Activated CD4-positive, alpha-beta T cell treated with anti-CD3 and anti-CD28 coated beads, Interleukin-2, Interleukin-6, amounts not matched to agents 100 ng/mL and 50 ng/mL, durations not matched to agents 16 hours and 8 hours (primary cell): ENCODE measurements around the gene NTRK3.

ENCODE experiments used
- DNase-seq: peaks from one replicate; pipeline ENCODE4 v3.0.0-alpha.2; 2020

The NTRK3 gene

GRCh38 chr15:87971076-87971475, 285.5 kb downstream of the NTRK3 start:
- DNase-seq, result no peak

GRCh38 chr15:87967951-87968350, 288.6 kb downstream of the NTRK3 start:
- DNase-seq, result no peak

- DNase-seq, result no peak
Observed at GRCh38 chr15:87965304-87965703, 291.2 kb downstream of the NTRK3 start.

- DNase-seq, result no peak
Observed at GRCh38 chr15:87962428-87962827, 294.1 kb downstream of the NTRK3 start.

GRCh38 chr15:87961851-87962420, 294.6 kb downstream of the NTRK3 start:
- DNase-seq, result no peak

GRCh38 chr15:87959662-87960061, 296.9 kb downstream of the NTRK3 start:
- DNase-seq, result no peak

- DNase-seq, result no peak
Observed at GRCh38 chr15:87959080-87959479, 297.5 kb downstream of the NTRK3 start.

GRCh38 chr15:87955284-87955909, 301.1 kb downstream of the NTRK3 start:
- DNase-seq, result no peak

- DNase-seq, result no peak
Observed at GRCh38 chr15:87954793-87955192, 301.7 kb downstream of the NTRK3 start.

GRCh38 chr15:87952736-87953287, 303.7 kb downstream of the NTRK3 start:
- DNase-seq, result no peak

GRCh38 chr15:87949575-87950223, 306.8 kb downstream of the NTRK3 start:
- DNase-seq, result no peak

GRCh38 chr15:87949151-87949574, 307.4 kb downstream of the NTRK3 start:
- DNase-seq, result no peak

GRCh38 chr15:87947560-87947959, 309.0 kb downstream of the NTRK3 start:
- no peak for DNase-seq

GRCh38 chr15:87945246-87945645, 311.3 kb downstream of the NTRK3 start:
- no peak for DNase-seq

- no peak for DNase-seq
Observed at GRCh38 chr15:87944691-87945090, 311.8 kb downstream of the NTRK3 start.

- no peak for DNase-seq
Observed at GRCh38 chr15:87944050-87944449, 312.5 kb downstream of the NTRK3 start.

- DNase-seq, result no peak
Observed at GRCh38 chr15:87943626-87944025, 312.9 kb downstream of the NTRK3 start.

- DNase-seq, result no peak
Observed at GRCh38 chr15:87942316-87942715, 314.2 kb downstream of the NTRK3 start.

- DNase-seq, result no peak
Observed at GRCh38 chr15:87941606-87942005, 314.9 kb downstream of the NTRK3 start.

GRCh38 chr15:87940768-87941167, 315.8 kb downstream of the NTRK3 start:
- no peak for DNase-seq

GRCh38 chr15:87939848-87940457, 316.6 kb downstream of the NTRK3 start:
- DNase-seq, result no peak

- no peak for DNase-seq
Observed at GRCh38 chr15:87938031-87938430, 318.5 kb downstream of the NTRK3 start.

- DNase-seq, result no peak
Observed at GRCh38 chr15:87935583-87935982, 321.0 kb downstream of the NTRK3 start.

- DNase-seq, result no peak
Observed at GRCh38 chr15:87931584-87931983, 325.0 kb downstream of the NTRK3 start.
